ENCODE results near the gene CCDC13. TPM values are rescaled to one million over a fixed set of nuclear protein-coding genes. Genes with fewer than 3 reads are reported as not detected.

Gene CCDC13
- polyA plus RNA-seq, 2 of the 4 experiments (the other 2 are of a cell fraction) = 0.41 to 0.47 TPM

DNA sequence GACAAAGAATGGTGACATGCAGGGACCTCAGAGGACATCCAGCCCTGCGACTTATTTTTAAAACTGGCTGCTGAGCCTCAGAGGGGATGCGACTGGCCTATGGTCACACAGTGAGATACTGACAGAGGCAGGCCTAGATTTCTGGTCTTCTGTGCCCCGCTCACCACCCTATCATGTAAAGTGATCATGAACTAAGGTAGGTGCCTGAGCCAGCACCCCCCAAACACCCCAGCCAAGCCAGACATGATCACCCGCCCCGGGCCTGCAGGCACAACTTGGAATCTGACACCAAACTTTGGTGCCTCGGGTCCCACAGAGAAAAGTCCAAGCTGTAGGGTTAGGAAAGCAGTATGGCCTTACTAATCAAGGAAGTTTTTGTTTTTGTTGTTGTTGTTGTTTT is 36.5 kb downstream of the CCDC13 start:
- POLR2A ChIA-PET = no interaction called here

DNA sequence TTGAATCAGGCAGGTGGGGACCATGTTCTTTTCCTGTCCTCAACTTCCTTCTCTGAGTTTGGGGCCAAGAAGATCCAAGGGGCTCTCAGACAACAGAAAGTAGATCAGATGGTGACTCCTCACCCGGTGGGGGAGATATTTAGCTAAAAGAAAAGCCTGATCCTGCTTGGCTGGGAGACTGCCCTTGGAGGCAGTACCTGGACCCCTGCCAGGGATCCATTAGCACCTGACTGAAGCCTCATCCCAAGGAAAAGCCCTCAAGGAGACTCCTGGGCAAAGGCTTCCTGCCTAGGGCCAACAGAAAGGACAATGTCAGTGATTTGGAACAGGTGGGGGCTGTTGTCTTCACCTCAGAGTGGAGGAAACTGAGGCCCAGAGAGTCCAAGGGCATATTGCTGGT is 37.0 kb downstream of the CCDC13 start:
- Histone ChIP-seq H3K4me3 (no peak overlapping the region), H3K9me3 (no peaks in the 10 kb centered on the region), H3K4me2 (no peak overlapping the region), H3K4me1 (no peaks in the 10 kb centered on the region), H3K27ac (no peak overlapping the region)
- ATAC-seq = no peak
- POLR2A ChIA-PET = no interaction called here
- DNase-seq (ENCODE audit: low read depth in 1 of 2, low spot score in 1 of 2) = no peak
- 88% methylated on average over 1 of the region's 1 CpG for WGBS (ENCODE audit: missing lambda C conversion rate)
- CTCF ChIA-PET = interaction anchor here (1.2 kb wide), 1 partner anchor 10 kb away, joined by 4 read pairs; no protein-coding TSS in a partner anchor
- no peak for TF ChIP-seq HOXB5 (CRISPR knock-in tag; IDR thresholded peaks at IDR 0.05)
- no peak for TF ChIP-seq ESRRA (IDR thresholded peaks at IDR 0.05; ENCODE audit: borderline replicate concordance, low read length)
- no peak for FAIRE-seq

More for the DNA sequence above, 36.5 kb downstream of the CCDC13 start:
- CTCF ChIA-PET = no interaction called here
- ATAC-seq = no peak
- no peak overlapping the region for H3K27ac ChIP-seq
- no peak for FAIRE-seq
- H3K4me1 ChIP-seq = no peaks in the 10 kb centered on the region
- no peak overlapping the region for H3K4me3 ChIP-seq
- no peak overlapping the region for H3K4me2 ChIP-seq
- WGBS (ENCODE audit: missing lambda C conversion rate) = 70% methylated on average over 6 of the region's 6 CpGs
- DNase-seq (ENCODE audit: low read depth in 1 of 2, low spot score in 1 of 2) = no peak
- H3K9me3 ChIP-seq = no peaks in the 10 kb centered on the region
- no peak for TF ChIP-seq CEBPB (IDR thresholded peaks at IDR 0.05)
- no peak for TF ChIP-seq MAZ (IDR thresholded peaks at IDR 0.05; ENCODE audit: borderline replicate concordance, low read depth, low read length)
- TF ChIP-seq, protein P1, sequence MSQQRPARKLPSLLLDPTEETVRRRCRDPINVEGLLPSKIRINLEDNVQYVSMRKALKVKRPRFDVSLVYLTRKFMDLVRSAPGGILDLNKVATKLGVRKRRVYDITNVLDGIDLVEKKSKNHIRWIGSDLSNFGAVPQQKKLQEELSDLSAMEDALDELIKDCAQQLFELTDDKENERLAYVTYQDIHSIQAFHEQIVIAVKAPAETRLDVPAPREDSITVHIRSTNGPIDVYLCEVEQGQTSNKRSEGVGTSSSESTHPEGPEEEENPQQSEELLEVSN (IDR thresholded peaks at IDR 0.05; ENCODE audit: borderline replicate concordance, low read depth) = no peak
- TF ChIP-seq, protein P2, sequence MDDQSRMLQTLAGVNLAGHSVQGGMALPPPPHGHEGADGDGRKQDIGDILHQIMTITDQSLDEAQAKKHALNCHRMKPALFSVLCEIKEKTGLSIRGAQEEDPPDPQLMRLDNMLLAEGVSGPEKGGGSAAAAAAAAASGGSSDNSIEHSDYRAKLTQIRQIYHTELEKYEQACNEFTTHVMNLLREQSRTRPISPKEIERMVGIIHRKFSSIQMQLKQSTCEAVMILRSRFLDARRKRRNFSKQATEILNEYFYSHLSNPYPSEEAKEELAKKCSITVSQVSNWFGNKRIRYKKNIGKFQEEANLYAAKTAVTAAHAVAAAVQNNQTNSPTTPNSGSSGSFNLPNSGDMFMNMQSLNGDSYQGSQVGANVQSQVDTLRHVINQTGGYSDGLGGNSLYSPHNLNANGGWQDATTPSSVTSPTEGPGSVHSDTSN (IDR thresholded peaks at IDR 0.05) = no peak
- TF ChIP-seq, protein P3, sequence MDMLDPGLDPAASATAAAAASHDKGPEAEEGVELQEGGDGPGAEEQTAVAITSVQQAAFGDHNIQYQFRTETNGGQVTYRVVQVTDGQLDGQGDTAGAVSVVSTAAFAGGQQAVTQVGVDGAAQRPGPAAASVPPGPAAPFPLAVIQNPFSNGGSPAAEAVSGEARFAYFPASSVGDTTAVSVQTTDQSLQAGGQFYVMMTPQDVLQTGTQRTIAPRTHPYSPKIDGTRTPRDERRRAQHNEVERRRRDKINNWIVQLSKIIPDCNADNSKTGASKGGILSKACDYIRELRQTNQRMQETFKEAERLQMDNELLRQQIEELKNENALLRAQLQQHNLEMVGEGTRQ (IDR thresholded peaks at IDR 0.05) = no peak
- no peak for TF ChIP-seq SREBF2 (IDR thresholded peaks at IDR 0.05)
- no peak for TF ChIP-seq BHLHE40 (IDR thresholded peaks at IDR 0.05; ENCODE audit: low read depth, low read length)
- TF ChIP-seq CHD4 (IDR thresholded peaks at IDR 0.05; ENCODE audit: borderline replicate concordance) = no peak

DNA sequence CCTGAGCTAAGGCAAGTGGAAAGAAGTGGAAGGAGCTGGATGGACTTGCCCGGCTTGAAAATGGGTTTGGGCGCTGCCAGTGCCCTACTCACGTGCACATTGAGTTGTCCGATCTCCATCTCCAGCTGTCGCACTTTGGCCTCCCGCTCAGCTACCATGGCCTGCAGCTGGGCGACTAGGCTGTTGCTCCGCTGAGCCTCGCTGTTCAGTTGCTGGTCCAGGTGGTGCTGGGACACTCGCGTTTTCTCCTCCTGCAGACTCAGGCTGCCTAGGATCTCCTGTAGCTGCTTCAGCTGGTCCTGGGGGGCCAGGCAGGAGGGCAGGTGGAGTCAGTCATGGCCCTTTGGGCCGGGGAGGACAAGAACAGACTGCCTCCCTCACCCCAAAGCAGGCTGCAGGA is 37.4 kb downstream of the CCDC13 start:
- ChIA-PET POLR2A (no interaction called here), CTCF (interaction anchor here (0.7 to 1.2 kb wide), 3 partner anchors 9 to 12 kb away, joined by 3 to 4 read pairs (median 3); no protein-coding TSS in a partner anchor)
- no peaks in the 10 kb centered on the region for H3K4me1 ChIP-seq
- no peak overlapping the region for H3K27ac ChIP-seq
- no peak for DNase-seq (ENCODE audit: low read depth in 1 of 2, low spot score in 1 of 2)
- no peak for FAIRE-seq
- 72% methylated on average over 8 of the region's 12 CpGs for WGBS (ENCODE audit: missing lambda C conversion rate)
- H3K9me3 ChIP-seq = no peaks in the 10 kb centered on the region
- TF ChIP-seq ZFP36 (IDR thresholded peaks at IDR 0.05; ENCODE audit: borderline replicate concordance, partially characterized antibody) (no peak), BHLHE40 (IDR thresholded peaks at IDR 0.05; ENCODE audit: low read depth, low read length) (no peak), CEBPB (IDR thresholded peaks at IDR 0.05) (no peak), SMC3 (IDR thresholded peaks at IDR 0.05) (no peak), FOXS1 (CRISPR knock-in tag; IDR thresholded peaks at IDR 0.05) (no peak), ESRRA (IDR thresholded peaks at IDR 0.05; ENCODE audit: borderline replicate concordance, low read length) (no peak), HOXB5 (CRISPR knock-in tag; IDR thresholded peaks at IDR 0.05) (no peak), HDAC2 (IDR thresholded peaks at IDR 0.05) (no peak), JUNB (IDR thresholded peaks at IDR 0.05) (no peak), MAFK (IDR thresholded peaks at IDR 0.05; ENCODE audit: partially characterized antibody) (no peak), ZC3H11A (IDR thresholded peaks at IDR 0.05) (no peak), ZNF302 (CRISPR knock-in tag; IDR thresholded peaks at IDR 0.05) (no peak)
- TF ChIP-seq, protein P4, sequence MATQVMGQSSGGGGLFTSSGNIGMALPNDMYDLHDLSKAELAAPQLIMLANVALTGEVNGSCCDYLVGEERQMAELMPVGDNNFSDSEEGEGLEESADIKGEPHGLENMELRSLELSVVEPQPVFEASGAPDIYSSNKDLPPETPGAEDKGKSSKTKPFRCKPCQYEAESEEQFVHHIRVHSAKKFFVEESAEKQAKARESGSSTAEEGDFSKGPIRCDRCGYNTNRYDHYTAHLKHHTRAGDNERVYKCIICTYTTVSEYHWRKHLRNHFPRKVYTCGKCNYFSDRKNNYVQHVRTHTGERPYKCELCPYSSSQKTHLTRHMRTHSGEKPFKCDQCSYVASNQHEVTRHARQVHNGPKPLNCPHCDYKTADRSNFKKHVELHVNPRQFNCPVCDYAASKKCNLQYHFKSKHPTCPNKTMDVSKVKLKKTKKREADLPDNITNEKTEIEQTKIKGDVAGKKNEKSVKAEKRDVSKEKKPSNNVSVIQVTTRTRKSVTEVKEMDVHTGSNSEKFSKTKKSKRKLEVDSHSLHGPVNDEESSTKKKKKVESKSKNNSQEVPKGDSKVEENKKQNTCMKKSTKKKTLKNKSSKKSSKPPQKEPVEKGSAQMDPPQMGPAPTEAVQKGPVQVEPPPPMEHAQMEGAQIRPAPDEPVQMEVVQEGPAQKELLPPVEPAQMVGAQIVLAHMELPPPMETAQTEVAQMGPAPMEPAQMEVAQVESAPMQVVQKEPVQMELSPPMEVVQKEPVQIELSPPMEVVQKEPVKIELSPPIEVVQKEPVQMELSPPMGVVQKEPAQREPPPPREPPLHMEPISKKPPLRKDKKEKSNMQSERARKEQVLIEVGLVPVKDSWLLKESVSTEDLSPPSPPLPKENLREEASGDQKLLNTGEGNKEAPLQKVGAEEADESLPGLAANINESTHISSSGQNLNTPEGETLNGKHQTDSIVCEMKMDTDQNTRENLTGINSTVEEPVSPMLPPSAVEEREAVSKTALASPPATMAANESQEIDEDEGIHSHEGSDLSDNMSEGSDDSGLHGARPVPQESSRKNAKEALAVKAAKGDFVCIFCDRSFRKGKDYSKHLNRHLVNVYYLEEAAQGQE (IDR thresholded peaks at IDR 0.05) = no peak
- TF ChIP-seq, protein P3 (IDR thresholded peaks at IDR 0.05) = no peak
- TF ChIP-seq, protein P5, sequence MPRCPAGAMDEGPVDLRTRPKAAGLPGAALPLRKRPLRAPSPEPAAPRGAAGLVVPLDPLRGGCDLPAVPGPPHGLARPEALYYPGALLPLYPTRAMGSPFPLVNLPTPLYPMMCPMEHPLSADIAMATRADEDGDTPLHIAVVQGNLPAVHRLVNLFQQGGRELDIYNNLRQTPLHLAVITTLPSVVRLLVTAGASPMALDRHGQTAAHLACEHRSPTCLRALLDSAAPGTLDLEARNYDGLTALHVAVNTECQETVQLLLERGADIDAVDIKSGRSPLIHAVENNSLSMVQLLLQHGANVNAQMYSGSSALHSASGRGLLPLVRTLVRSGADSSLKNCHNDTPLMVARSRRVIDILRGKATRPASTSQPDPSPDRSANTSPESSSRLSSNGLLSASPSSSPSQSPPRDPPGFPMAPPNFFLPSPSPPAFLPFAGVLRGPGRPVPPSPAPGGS (IDR thresholded peaks at IDR 0.05) = no peak
- TF ChIP-seq, protein P6, sequence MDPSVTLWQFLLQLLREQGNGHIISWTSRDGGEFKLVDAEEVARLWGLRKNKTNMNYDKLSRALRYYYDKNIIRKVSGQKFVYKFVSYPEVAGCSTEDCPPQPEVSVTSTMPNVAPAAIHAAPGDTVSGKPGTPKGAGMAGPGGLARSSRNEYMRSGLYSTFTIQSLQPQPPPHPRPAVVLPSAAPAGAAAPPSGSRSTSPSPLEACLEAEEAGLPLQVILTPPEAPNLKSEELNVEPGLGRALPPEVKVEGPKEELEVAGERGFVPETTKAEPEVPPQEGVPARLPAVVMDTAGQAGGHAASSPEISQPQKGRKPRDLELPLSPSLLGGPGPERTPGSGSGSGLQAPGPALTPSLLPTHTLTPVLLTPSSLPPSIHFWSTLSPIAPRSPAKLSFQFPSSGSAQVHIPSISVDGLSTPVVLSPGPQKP (IDR thresholded peaks at IDR 0.05; ENCODE audit: low read depth, low read length) = no peak
- no peak overlapping the region for H3K4me2 ChIP-seq
- ATAC-seq = no peak
- no peak overlapping the region for H3K4me3 ChIP-seq

Data from A549 (cell line).